Endothelial cell of umbilical vein (primary cell): ENCODE data around the gene GRID1. TPM values are rescaled to one million over a fixed set of nuclear protein-coding genes. Genes with fewer than 3 reads are reported as not detected.

Experiments
- BruUV-seq: library from RNA; stranded (reverse); fragments of 400-500 nt; replicated peaks from 2 replicates; lab custom pipeline; 2021; lab: Mats Ljungman, UMichigan
- CTCF ChIA-PET: fragments of 300-600, 350-600 bp; sonication (Branson Sonifier 250); formaldehyde crosslinking; loops from one replicate; lab custom pipeline; 2021; ENCODE audit warnings: antibody characterized with exemption, inconsistent platforms; lab: Charles Lee
- POLR2A ChIA-PET: fragments of 300-600, 350-600 bp; sonication (Branson Sonifier 250); formaldehyde crosslinking; loops from one replicate; lab custom pipeline; 2021; ENCODE audit warnings: antibody characterized with exemption, inconsistent platforms; lab: Charles Lee
- DNase-seq: peaks from one replicate; pipeline ENCODE4 v3.0.0-alpha.2; 2011; ENCODE audit warnings: low read depth, low spot score
- FAIRE-seq: peaks from 2 replicates; lab custom pipeline; 2011; peaks lifted over from hg19 to GRCh38; lab: Jason Lieb, UNC
- H2AFZ ChIP-seq: 2 replicates; pipeline ENCODE4 v1.6.0; 2012; ENCODE audit warnings: low read depth, low read length, control low read depth, inconsistent platforms
- H3K27ac ChIP-seq: 2 replicates; pipeline ENCODE4 v1.5.1; 2011; ENCODE audit warnings: low read depth, mild to moderate bottlenecking, control low read depth, low read length, moderate library complexity; ENCODE audit not compliant: insufficient read depth
- H3K27me3 ChIP-seq, 2 experiments: 2 replicates each; pipeline versions ENCODE4 v1.6.0 to v1.6.1; 2011; ENCODE audit warnings: low read length in 2 of 2, mixed read lengths in 1 of 2; ENCODE audit not compliant: control insufficient read depth in 2 of 2, insufficient read depth in 2 of 2
- H3K36me3 ChIP-seq, 2 experiments: 2 replicates in 1 of 2; 3 replicates in 1 of 2; pipeline ENCODE4 v1.5.1; 2011; ENCODE audit warnings: low read length in 2 of 2, mild to moderate bottlenecking in 1 of 2, moderate library complexity in 1 of 2; ENCODE audit not compliant: control insufficient read depth in 2 of 2, insufficient read depth in 2 of 2; ENCODE audit errors: extremely low read depth in 1 of 2
- H3K4me1 ChIP-seq: 3 replicates; pipeline ENCODE4 v1.5.1; 2011; ENCODE audit warnings: mild to moderate bottlenecking, low read length; ENCODE audit not compliant: control insufficient read depth, insufficient read depth; ENCODE audit errors: extremely low read depth
- H3K4me2 ChIP-seq: 2 replicates; pipeline ENCODE4 v1.6.1; 2011; ENCODE audit warnings: low read length, control low read depth, mixed read lengths; ENCODE audit not compliant: insufficient read depth
- H3K4me3 ChIP-seq, 3 experiments: fragments of 200-600 bp in 1 of 3; sonication (generic), shearing (Covaris generic) in 1 of 3; replicated peaks in 1 of 3; 2 replicates each; pipeline ENCODE4 v1.5.1; 2011 to 2016; ENCODE audit warnings: control low read depth in 3 of 3, low read length in 3 of 3, mild to moderate bottlenecking in 2 of 3, inconsistent platforms in 1 of 3, low read depth in 1 of 3, moderate library complexity in 1 of 3; ENCODE audit not compliant: insufficient read depth in 1 of 3
- H3K79me2 ChIP-seq: 2 replicates; pipeline ENCODE4 v1.6.0; 2012; ENCODE audit warnings: low read length, inconsistent platforms; ENCODE audit not compliant: control insufficient read depth, insufficient read depth
- H3K9ac ChIP-seq: replicated peaks from 2 replicates; pipeline ENCODE3; 2011; ENCODE audit warnings: low read length, control low read depth; ENCODE audit not compliant: insufficient read depth; ENCODE audit errors: extremely low read depth
- H3K9me1 ChIP-seq: replicated peaks from 3 replicates; pipeline ENCODE4 v1.6.0; 2011; ENCODE audit warnings: mild to moderate bottlenecking, low read length; ENCODE audit not compliant: control insufficient read depth, insufficient read depth; ENCODE audit errors: extremely low read depth
- H3K9me3 ChIP-seq: replicated peaks from 2 replicates; pipeline ENCODE4 v1.5.1; 2012; ENCODE audit warnings: low read length, inconsistent platforms; ENCODE audit not compliant: control insufficient read depth, insufficient read depth
- H4K20me1 ChIP-seq: replicated peaks from 2 replicates; pipeline ENCODE3; 2011; ENCODE audit warnings: mild to moderate bottlenecking, low read length; ENCODE audit not compliant: control insufficient read depth, insufficient read depth; ENCODE audit errors: extremely low read depth
- CTCF ChIP-seq, 2 donors: IDR thresholded peaks; 1 replicate in 1 of 2; 2 replicates in 1 of 2; pipeline ENCODE4 v1.5.1; 2011; ENCODE audit warnings: low read length in 2 of 2, mild to moderate bottlenecking in 2 of 2, moderate library complexity in 2 of 2, control low read depth in 1 of 2, inconsistent platforms in 1 of 2, low read depth in 1 of 2; ENCODE audit not compliant: insufficient read depth in 1 of 2; ENCODE audit errors: extremely low read depth in 1 of 2
- EZH2 ChIP-seq: IDR thresholded peaks from 2 replicates; pipeline ENCODE4 v1.6.1; 2012; ENCODE audit warnings: borderline replicate concordance, low read depth, mild to moderate bottlenecking, moderate library complexity, low read length, inconsistent platforms; ENCODE audit not compliant: severe bottlenecking
- FOS ChIP-seq: IDR thresholded peaks from 2 replicates; pipeline ENCODE4 v1.6.1; 2011; ENCODE audit warnings: mild to moderate bottlenecking, low read length, moderate library complexity, borderline replicate concordance; ENCODE audit not compliant: insufficient read depth
- GATA2 ChIP-seq: IDR thresholded peaks from 2 replicates; pipeline ENCODE4 v1.7.0; 2011; ENCODE audit warnings: low read depth, mild to moderate bottlenecking, moderate library complexity, mixed read lengths, low read length; ENCODE audit not compliant: insufficient read length, insufficient read depth
- JUN ChIP-seq: IDR thresholded peaks from 2 replicates; pipeline ENCODE4 v1.6.1; 2011; ENCODE audit warnings: borderline replicate concordance, low read depth; ENCODE audit not compliant: insufficient read length, insufficient read depth
- MYC ChIP-seq: IDR thresholded peaks from one replicate; pipeline ENCODE4 v1.6.1; 2011; ENCODE audit warnings: mild to moderate bottlenecking, low read depth, low read length
- POLR2A ChIP-seq: IDR thresholded peaks from 2 replicates; pipeline ENCODE4 v1.6.1; 2012; ENCODE audit warnings: low read depth, mild to moderate bottlenecking, control low read depth, low read length
- POLR2AphosphoS5 ChIP-seq: IDR thresholded peaks from 2 replicates; pipeline ENCODE4 v1.6.1; 2012; ENCODE audit warnings: low read depth, mild to moderate bottlenecking, control low read depth, low read length, moderate library complexity; ENCODE audit not compliant: insufficient read depth
- dilution Hi-C: fragments of 300-500 bp; cut with MboI; formaldehyde crosslinking; loops from one replicate; pipeline ENCODE4 v1.15.0; 2019; ENCODE audit warnings: low sequenced_read_pairs; ENCODE audit not compliant: extremely low pct_ligation_motif_present
- intact Hi-C: fragments of 100-400 bp; cut with micrococcal nuclease; formaldehyde crosslinking; loops from one replicate; pipeline ENCODE4 v1.10.0; 2022
- polyA plus RNA-seq, 4 experiments: library from polyadenylated mRNA; depleted of rRNA in 3 of 4; stranded (reverse) in 3 of 4; unstranded in 1 of 4; fragments of >200 nt; gene quantifications; 2 replicates each; pipeline versions ENCODE4 v1.2.1 to v1.2.3, GENCODE V29; 2011 to 2012; ENCODE audit warnings: missing spikeins in 1 of 4
- total RNA-seq: library from RNA; stranded (reverse); gene quantifications from 2 replicates; pipeline ENCODE4 v1.2.3, GENCODE V29; 2021
- TF ChIP-seq, protein P1 (sequence below): IDR thresholded peaks from 2 replicates; pipeline ENCODE4 v1.6.1; 2011; ENCODE audit not compliant: insufficient read depth, insufficient read length

The GRID1 gene
- total and polyA plus RNA-seq, 2 donors (not counting 3 experiments of a cell fraction or from before 2014, with no cell fraction given), result not detected

GRCh38 chr10:85851325-85851724, 515.3 kb downstream of the GRID1 start:
- CTCF ChIA-PET, result no interaction called here
- FAIRE-seq, result no peak
- no peaks in the 10 kb centered on the region for H3K9me1 ChIP-seq

More at GRCh38 chr10:85851325-85851724, 515.3 kb downstream of the GRID1 start:
- no peak for DNase-seq
- dilution Hi-C loops, result no loop called here
- no peak overlapping the region for H3K9ac ChIP-seq
- TF ChIP-seq FOS (no peak), POLR2A (no peak), GATA2 (no peak), JUN (no peak), EZH2 (no peak), POLR2AphosphoS5 (no peak), MYC (no peak), CTCF (IDR thresholded peaks at IDR 0.05; ENCODE audit: extremely low read depth in 1 of 2, insufficient read depth in 1 of 2, low read depth in 1 of 2, low read length in 2 of 2) (no peak)
- TF ChIP-seq, protein P1, sequence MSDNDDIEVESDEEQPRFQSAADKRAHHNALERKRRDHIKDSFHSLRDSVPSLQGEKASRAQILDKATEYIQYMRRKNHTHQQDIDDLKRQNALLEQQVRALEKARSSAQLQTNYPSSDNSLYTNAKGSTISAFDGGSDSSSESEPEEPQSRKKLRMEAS, result no peak
- H3K36me3 ChIP-seq, result no peaks in the 10 kb centered on the region
- intact Hi-C loops, result no loop called here
- no peaks in the 10 kb centered on the region for H3K27me3 ChIP-seq
- H3K9me3 ChIP-seq, result peaks cover 5% of the 10 kb centered on the region
- no peaks in the 10 kb centered on the region for H4K20me1 ChIP-seq
- BruUV-seq, result no TSS peak
- H3K4me3 ChIP-seq, result no peak overlapping the region
- POLR2A ChIA-PET, result no interaction called here
- H2AFZ ChIP-seq, result no peak overlapping the region
- H3K4me2 ChIP-seq, result no peak overlapping the region
- H3K27ac ChIP-seq, result no peak overlapping the region
- H3K79me2 ChIP-seq, result no peaks in the 10 kb centered on the region
- H3K4me1 ChIP-seq, result no peaks in the 10 kb centered on the region
